ENCODE results near the gene BLACAT1. TPM values are rescaled to one million over a fixed set of nuclear protein-coding genes. Genes with fewer than 3 reads are reported as not detected.

The BLACAT1 gene
- total and polyA plus RNA-seq, 12 donors: 0.03 to 0.08 (median 0.06) TPM; not detected in 8

DNA sequence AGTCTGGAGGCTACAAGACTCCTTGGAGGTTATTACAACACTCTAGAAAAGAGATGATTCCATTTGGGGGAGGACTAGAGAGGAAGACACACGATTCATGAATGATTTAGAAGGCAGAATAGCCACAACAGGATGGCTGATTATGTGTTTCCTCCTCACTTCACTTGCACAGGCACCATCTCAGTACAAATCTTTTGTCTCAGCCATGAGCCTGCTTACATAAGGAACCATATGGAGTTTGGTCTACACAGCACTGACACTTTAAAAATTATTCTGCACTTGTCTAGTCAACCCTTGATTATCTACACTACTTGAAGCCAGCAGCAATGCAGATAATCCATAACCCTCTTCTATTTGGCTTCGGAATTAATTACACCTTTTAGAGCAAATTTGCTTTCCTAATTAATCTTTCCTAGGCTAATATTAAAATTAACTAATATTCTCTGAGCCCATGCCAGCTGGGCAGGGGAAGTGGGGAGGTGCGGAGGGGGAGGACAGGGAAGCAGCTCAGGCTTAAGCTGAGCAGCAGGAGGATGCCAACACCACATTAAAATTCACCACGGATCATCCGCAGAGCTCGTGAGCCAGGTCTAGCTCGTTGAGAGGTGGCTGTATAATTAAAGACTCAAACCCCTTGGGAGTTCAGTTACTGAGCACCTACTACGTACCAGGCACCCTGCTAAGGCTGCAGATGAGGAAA, 30.8 kb downstream of the BLACAT1 start:
- peak in 1 of 7 donors; percentile 36 for DNase-seq
- Histone ChIP-seq H3K4me1 (replicated peaks in 1 of 2) (no peaks in the 10 kb centered on the region), H3K27me3 (no peaks in the 10 kb centered on the region), H3K4me3 (no peak overlapping the region), H3K9me3 (replicated peaks in 1 of 3) (no peaks in the 10 kb centered on the region), H3K36me3 (replicated peaks in 1 of 2) (no peaks in the 10 kb centered on the region), H3K27ac (no peak overlapping the region)
- intact Hi-C loops (cut with DNase I): no loop called here
- no peak for TF ChIP-seq POLR2A (IDR thresholded peaks at IDR 0.05)
- TF ChIP-seq, protein P1, sequence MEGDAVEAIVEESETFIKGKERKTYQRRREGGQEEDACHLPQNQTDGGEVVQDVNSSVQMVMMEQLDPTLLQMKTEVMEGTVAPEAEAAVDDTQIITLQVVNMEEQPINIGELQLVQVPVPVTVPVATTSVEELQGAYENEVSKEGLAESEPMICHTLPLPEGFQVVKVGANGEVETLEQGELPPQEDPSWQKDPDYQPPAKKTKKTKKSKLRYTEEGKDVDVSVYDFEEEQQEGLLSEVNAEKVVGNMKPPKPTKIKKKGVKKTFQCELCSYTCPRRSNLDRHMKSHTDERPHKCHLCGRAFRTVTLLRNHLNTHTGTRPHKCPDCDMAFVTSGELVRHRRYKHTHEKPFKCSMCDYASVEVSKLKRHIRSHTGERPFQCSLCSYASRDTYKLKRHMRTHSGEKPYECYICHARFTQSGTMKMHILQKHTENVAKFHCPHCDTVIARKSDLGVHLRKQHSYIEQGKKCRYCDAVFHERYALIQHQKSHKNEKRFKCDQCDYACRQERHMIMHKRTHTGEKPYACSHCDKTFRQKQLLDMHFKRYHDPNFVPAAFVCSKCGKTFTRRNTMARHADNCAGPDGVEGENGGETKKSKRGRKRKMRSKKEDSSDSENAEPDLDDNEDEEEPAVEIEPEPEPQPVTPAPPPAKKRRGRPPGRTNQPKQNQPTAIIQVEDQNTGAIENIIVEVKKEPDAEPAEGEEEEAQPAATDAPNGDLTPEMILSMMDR (IDR thresholded peaks at IDR 0.05): no peak
- WGBS, 4 donors: 60 to 70% (median 67%) methylated on average over 8 of the region's 8 CpGs

DNA sequence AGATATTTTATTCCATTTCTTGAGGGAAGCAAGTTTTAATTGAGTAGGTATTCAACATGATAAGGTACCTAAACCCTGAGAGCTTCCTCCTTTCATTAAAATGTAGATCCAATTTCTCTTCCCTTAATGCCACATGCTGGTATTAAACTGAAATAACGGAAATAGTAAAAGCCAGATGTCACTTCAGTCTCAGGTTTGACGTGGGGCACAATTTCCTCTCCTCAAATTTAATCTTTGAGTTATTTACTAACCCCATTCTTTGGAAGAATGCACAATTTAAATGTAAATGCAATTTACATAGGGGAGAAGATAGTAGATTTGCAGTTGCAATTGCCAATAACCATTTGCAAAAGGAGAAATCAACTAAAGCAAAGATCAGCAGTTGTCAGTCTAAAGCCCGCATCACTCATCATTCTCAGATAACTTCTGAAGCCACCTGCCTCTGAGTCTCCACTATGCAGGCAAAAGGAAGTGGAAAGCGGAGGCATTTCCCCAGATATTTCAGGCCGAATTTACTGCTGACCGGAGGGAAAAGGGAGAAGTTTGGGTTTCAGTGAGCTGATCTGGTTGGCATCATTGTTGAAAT, 31.9 kb downstream of the BLACAT1 start:
- no peaks in the 10 kb centered on the region for H3K36me3 ChIP-seq (replicated peaks in 1 of 2)
- no peaks in the 10 kb centered on the region for H3K9me3 ChIP-seq (replicated peaks in 1 of 3)
- DNase-seq: no peak
- no peak overlapping the region for H3K27ac ChIP-seq
- intact Hi-C loops (cut with DNase I): no loop called here
- H3K4me1 ChIP-seq (replicated peaks in 1 of 2): no peaks in the 10 kb centered on the region
- no peak for TF ChIP-seq POLR2A (IDR thresholded peaks at IDR 0.05)
- TF ChIP-seq, protein P1 (IDR thresholded peaks at IDR 0.05): no peak
- H3K4me3 ChIP-seq: no peak overlapping the region
- no peaks in the 10 kb centered on the region for H3K27me3 ChIP-seq
- WGBS, 4 donors: 79 to 86% (median 83%) methylated on average over 6 of the region's 6 CpGs

DNA sequence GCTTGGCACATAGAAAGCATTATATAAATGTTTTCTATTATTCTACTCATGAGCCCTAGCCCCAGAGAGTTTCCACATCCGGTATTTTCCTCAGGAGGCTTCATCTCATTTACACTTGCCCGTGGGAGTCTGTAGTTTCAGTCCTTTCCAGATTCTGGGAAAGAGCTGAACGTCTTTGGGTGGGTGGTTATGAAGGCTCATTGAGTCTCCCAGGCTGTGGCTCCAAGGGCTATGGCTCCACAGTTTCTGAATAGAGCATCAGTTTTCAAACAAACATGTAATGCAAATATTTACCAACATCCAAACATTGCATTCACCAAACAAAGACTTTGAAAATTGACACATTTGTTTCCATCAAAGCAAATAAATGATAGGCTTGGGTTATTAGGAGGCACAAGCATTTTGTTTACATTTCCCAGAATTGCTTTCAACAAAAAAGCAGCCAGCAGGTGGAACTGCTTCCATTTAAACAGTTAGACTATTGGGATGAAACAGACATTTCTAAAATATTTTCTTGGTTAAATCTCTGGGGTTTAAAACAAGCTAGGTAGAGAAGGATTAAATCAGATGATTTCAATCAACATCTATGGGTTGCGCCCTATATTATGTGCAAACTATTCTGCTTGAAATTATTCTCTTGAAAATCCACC, 32.7 kb downstream of the BLACAT1 start:
- WGBS, 4 donors: 59 to 72% (median 68%) methylated on average over 4 of the region's 4 CpGs
- Histone ChIP-seq H3K27me3 (no peaks in the 10 kb centered on the region), H3K9me3 (replicated peaks in 1 of 3) (no peaks in the 10 kb centered on the region), H3K4me1 (replicated peaks in 1 of 2) (no peaks in the 10 kb centered on the region), H3K36me3 (replicated peaks in 1 of 2) (no peaks in the 10 kb centered on the region), H3K4me3 (no peak overlapping the region), H3K27ac (no peak overlapping the region)
- TF ChIP-seq, protein P1 (IDR thresholded peaks at IDR 0.05): no peak
- TF ChIP-seq POLR2A (IDR thresholded peaks at IDR 0.05): no peak
- intact Hi-C loops (cut with DNase I): no loop called here
- DNase-seq: peak in 1 of 7 donors; percentile 11

DNA sequence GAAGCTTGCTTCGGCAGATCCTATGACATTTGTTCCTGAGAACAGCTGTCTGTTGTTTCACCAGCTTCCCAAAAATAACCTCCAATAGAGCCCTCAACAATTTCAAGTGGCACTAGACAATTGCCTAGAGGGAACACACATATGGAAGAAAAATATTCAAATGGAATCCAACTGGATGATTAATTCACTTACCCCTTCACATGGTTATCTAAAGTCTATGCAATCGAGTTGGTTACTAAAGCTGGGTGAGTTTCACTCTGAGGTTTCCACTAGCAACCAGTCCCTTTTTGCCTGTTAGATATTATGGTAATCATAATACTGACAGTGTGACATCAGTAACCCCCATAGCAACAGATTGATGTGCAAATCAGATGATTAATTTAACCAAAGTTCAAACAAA, 34.0 kb downstream of the BLACAT1 start, which contains the start of gene LEMD1:
Gene LEMD1 (minus strand): TSS at position 259 of the 400 bp plus-strand sequence. CDS start 1,520 bp downstream, outside the sequence.
- WGBS, 4 donors: 59 to 68% (median 64%) methylated on average over 2 of the region's 2 CpGs
- DNase-seq: no peak
- no peaks in the 10 kb centered on the region for H3K4me1 ChIP-seq (replicated peaks in 1 of 2)
- TF ChIP-seq POLR2A (IDR thresholded peaks at IDR 0.05): no peak
- TF ChIP-seq, protein P1 (IDR thresholded peaks at IDR 0.05): no peak
- H3K36me3 ChIP-seq (replicated peaks in 1 of 2): no peaks in the 10 kb centered on the region
- no peaks in the 10 kb centered on the region for H3K9me3 ChIP-seq (replicated peaks in 1 of 3)
- intact Hi-C loops (cut with DNase I): no loop called here
- H3K4me3 ChIP-seq: no peak within 1 kb of the TSS
- no peaks in the 10 kb centered on the region for H3K27me3 ChIP-seq
- H3K27ac ChIP-seq: no peak within 1 kb of the TSS
